GM21367 (cell line): ENCODE data around the gene LRRN3.

ENCODE experiments used
- ATAC-seq: cut with Tn5 transposase; IDR thresholded peaks from one replicate; pipeline ENCODE4 v1.9.1; 2021; ENCODE audit not compliant: unreplicated experiment

LRRN3 gene

DNA sequence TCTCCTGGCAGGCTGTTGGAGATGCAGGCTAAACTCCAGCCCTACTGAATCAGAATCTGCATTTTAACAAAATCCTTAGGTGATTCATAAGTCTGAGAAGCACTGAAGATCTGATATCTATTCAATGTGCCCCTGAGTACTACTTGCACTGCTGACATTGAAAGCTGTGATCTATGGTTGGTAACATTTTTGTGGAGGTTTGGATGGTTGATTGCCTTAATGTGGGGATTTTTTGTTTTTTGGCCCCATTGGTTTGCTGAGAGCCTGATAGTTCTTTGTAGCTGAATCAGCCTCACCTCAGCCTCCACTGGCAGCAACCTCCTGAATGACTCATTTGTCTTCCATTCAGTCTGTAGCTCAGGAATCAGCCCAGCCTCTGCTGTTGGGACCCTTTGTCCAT, 14.7 kb upstream of the LRRN3 start:
- ATAC-seq: no peak

DNA sequence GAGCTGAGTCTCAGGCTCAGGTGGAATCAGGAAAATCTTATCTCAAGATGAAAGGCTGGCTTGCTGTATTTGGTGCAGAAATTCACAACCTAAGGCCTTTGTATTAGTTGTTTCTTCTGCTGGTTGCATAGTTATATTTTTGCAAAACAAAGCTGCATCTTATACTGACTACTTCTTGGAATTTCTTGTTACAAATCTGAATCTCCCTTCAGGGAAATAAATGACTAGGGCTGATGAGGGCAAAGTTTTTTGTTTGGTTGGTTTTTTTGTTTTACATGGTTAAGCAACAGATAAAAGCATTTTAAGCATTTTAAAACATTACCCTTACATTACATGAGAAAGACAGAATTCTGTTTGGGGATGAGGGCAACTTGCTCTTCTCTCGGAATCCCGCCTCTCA, 13.9 kb upstream of the LRRN3 start:
- no peak for ATAC-seq

DNA sequence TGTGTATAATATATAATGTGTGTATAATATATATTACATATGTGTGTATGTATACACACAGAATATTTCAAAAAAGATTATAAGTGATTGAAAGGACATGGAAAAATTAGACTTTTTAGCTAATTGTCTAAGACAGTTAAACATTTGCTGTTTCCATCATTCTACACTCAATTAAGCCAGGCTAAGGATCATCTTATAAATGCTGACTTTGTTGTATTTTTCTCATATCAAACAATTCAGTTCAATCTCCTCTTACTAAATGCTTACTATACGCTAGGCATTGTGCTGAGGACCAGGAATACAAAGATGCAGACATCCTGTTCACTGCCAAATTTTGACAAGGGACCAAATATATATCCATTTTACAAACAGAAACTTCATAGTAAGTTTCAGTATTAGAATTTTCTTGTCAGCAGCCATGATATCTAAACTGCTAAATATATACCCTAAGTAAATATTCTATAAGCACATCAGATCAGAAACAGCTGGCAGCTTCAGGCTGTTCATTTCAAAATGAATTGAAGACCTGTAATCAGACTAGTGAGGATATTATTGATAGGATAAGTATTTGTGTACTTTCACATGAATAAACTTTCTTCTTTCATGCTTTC, 10.3 kb upstream of the LRRN3 start:
- no peak for ATAC-seq

DNA sequence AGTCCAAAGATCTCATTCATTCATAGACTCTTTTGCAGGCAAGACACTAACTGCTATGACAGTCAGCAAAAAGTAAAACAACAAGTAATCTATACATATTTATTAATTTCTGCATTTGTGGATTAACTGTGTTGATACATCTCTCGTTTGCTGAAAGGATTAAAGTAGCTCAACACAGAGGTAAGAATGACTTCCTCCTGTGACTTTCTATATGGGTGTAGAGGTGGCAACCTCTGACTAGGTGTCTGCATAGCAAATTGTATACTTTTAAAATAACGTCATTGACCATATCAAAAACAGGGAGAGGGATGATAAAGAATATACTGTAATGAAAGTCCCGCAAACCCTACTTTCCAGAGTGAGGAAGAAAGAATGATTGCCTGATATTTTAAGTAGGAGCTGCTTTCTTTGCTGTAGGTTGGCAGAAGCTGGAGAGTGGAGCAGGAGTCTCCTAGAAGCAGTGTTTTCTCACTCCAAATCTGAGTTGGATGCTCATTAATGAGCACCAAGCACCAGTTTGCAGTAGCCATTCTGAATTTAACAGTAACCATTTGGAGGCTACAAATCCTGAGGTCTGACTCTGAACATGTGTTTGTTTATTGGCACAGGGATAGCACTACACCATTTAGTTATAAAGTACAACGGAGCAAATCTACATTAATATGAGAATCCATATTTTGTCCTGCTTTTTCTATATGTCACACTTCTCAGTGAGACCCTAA, 9.2 kb upstream of the LRRN3 start:
- no peak for ATAC-seq

DNA sequence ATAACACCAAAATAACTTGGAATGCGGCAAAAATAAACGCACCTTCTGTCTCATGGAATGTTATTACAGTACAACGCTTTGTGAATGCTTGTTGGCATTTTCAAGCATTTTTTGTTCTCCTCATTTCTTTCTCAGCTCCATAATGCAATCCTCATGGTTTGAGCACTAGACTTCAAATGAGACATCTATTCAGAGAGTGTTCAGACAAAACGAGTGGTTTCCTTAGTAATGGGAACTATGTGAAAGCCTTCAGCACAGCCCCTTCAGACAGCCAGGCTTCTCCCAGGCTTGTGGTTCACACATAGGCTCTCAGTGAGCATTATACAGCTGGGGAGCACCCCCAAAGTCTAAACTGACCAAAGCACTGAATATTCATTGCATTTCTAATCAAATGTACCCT, 8.6 kb upstream of the LRRN3 start:
- no peak for ATAC-seq

DNA sequence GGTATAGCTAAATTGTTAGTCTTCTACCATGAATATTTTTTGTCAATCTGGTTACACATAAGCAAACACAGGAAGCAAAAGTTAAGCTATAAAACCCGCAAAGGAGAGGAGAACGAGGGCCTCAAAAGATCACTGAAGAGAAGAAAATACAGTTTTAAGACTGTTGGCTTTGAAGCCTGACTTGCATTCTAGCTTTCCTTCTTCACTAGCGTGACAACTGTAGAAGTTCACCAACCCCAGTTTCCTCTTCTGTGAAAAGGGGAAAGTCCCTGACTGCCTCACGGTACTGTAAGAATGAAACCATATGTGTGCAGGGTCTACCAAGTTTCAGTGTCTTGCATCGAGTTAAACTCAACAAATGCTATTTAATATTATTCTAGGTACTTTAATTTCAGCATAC, 7.5 kb upstream of the LRRN3 start:
- peak; percentile 98 for ATAC-seq

DNA sequence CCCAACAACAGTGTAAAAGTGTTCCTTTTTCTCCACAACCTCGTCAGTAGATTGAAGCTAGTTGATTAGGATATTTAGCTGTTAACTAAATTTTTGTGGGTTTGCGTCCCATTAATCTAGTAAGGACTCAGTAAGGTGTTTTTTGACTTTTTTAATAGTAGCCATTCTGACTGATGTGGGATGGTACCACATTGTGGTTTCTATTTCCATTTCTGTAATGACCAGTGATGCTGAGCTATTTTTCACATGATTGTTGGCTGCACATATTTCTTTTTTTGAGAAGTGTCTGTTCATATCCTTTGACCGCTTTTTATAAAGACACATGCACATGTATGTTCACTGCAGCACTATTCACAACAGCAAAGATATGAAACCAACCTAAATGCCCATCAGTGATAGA, 5.6 kb upstream of the LRRN3 start:
- no peak for ATAC-seq

DNA sequence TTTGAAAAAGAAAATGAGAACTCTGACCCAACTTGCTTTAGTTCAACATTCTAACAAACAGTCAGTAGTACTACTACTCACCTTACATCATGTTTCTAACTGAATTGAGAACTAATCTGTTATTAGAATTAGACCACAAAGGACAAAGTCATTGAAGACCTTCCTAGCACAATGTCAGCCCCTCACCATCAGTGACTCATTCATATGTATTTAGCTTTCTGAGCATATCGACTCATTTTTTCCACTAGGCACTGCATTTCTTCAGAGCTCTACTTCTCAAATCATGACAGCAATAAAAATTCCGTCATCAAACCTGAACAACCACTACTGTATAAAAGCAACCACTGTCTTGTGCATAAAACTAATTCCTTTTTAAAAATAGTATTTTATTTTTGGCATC, 4.4 kb upstream of the LRRN3 start:
- no peak for ATAC-seq

DNA sequence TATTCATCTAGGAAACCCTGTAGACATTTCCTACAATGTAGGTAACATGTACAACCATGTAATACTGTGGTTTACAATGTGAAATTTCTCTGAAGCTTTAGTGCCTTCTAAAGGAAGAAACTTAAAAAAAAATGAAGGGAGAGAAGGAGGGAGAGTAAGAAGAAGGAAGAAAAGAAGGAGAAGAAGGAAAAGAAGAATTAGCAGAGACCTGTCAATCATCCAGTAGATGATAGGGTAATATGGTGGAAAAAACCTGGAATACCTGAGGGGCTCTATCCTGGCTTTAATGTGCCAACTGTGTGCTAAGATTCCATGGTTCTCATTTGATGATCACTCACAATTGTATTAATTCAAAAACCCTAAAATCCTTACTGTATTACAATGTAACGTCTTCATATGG, 2.6 kb upstream of the LRRN3 start:
- no peak for ATAC-seq

DNA sequence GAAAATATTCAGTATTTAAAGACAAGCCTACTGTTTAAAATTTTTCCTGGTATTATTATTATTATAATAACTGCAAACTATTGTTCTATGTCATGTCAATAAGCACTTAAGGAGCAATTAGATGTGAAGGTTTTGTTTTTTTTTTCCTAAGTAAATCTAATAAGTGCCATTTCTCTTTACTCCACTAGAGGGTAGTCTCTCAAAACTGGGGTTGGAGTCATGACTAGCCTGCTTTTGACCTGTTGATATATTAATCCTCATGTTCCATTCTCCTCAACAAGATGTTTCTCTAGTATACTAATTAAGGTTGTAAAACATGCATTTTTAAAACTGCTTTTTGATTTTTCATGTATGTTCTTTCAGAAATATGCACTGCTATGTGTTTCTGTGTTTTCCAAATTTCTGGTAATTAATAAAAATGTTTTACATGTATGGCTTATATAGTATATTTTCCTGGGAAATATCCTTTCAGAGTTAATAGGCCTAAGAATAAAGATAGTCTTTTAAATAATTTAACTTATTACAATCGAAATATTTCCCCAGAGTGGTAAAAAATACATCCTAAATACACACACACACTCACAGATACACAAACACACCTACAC, 1.0 kb upstream of the LRRN3 start:
- ATAC-seq: peak; percentile 47

DNA sequence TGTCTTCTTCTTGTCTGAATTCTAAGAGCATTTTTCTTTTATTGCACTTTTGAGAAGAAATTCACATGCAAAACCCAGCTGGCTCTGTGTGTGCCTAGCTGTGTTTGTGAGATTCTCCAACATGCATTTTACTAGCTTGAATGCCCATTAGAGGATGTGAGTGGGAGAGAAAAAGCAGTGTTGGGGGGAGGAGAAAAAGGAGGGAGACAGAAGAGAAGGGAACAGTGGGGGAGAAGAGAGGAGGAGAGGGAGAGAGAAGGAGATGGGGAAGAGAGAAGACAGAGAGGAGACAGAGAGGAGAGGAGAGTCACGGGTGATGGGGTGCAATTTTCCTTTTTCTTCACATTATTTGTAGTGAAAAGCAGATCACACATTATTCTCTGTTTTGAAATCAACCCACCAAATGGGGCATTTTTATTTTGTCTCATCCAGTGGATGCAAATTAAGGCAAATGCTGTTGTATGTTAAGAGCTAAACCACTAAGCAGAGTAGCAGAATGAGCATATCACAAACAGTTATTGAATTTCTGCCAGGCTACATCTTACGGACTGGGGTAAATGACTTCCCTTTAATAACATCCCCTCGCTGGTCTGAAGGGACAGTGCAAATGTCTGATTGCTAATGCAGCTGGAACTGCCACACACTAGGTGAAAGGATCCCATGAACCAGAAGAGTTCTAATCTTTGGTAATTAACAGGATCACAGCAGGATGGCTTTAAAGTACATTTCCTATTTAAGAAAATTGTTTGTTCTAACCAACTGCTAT, 849 bp downstream of the LRRN3 start:
- no peak for ATAC-seq

DNA sequence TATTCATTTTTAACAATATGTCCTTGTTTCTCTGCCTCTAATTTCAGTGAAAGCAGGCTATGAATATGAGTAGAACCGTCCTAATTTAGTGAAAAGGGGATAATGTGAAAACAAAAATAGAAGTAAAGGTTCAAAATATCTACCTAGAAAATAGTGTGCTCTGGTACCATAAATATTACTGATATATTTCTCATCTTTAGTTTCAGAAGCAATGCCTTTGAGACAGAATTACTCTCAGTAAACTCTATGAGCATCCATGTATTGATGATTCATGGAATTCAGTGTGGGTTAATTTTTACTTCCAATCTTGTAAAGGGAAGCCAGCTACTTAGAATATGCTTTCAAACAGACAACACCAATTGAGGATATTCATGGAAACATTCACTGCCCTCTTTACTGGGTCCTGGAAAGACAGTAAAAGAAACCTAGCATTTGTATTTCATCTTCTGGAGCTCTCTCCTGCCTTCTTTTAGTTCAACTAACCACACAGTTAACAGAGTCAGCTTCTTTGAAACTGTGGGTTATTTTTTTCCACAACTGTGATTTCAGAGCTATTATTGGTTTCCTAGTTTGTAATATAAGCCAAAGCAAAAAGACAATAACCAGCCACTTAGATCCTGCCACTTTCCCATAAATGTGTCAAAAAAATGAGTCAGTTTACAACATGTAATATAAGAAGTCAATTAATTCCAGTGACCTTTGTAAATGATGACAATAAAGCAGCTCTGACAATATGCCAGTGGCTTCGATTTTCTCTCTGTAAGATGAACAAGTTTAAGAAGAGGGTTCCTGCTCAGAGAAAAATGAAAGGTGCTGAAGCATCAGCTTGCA, 1.7 kb downstream of the LRRN3 start:
- peak; percentile 44 for ATAC-seq

DNA sequence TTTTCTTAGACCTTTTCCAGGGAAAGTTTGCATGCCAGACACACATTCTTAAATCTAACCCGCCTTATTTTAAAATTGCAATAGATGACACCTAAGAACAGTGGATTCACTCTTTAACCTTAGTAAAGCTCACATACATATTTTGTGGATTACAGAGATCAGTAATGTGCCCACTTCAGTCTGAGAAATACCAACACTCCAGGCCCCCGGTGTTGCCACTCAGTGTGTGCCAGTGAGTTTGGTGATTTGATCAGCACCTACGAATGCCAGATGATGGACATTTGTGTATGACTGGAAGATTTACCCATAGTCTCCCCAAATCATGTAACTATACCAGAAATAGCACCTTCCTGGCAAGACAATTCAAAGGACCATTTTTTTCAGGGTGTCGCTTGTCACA, 2.6 kb downstream of the LRRN3 start:
- ATAC-seq: no peak

DNA sequence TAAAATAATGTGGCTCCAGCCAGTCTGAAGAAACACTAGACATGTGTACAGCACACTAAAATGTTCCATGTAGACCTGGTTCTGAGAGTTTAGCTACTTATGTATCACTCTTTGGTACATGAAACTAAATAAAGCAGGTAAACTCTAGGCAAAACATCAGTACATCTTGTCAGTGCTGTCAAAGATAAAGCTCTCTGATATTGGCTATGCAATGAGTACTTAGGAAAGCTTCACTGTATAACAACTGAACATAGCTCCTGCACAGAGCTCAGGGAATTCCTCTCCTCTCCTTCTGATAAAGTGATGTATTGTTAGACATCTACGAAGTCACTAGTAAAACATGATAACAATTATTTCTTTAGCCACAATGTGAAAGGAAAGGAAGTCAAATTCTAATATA, 3.5 kb downstream of the LRRN3 start:
- no peak for ATAC-seq

DNA sequence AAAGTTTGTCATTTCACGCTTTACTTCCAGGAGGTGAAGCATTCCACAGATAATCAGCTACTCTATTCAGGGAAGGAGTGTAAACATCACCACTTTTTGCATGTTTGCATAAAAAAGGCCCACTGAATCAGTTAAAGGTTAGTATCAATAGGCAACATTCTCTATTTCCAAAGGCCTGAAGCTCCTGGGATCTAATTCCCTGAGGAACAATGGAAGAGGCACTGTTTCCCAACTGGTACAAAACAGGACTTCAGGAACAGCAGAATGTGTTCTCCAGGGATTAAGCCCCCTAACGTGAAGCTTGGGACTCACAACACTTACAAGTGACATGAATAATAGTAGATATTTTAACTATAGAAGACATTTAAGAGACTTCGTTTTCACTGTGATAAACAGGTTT, 6.1 kb downstream of the LRRN3 start:
- ATAC-seq: no peak

DNA sequence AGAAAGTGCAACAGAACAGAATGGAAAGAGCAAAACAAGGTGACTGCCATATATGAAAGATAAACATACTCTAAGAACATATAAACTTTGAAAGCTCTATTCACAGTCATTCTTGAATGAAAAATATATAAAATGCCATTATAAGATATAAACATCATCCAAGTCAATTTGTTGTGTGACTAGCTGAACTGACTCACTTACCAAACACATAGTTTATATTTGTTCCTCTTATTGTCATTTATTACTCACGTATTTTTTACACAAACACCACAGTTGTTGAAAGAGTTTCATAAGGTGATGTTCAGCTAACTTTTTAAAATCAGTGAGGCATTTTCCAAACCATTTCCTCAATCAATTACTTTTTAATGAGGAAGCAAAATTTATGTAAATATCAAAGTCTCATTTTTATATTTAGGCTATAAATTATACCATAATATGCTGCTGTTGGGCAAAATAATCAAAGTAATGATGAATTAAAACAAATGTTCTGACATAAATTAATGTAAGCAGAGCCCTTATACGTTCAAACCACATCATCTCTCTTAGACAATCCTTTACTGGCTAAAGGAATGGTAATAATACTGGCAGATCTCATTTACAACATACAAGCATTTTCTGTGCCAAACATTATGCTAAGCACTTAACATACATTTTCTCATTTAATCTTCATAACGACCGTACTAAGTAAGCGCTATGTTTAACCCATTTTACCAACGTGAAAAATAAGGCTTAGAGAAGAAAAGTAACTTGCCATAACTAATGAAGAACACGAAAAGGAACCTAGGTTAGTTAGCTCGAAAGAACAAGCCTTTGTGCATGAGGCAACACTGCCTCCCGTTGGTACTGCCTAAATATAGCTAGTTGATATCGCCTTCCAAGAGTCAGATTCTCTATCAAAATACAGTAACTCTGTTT, 7.3 kb downstream of the LRRN3 start:
- ATAC-seq: peak; percentile 86

DNA sequence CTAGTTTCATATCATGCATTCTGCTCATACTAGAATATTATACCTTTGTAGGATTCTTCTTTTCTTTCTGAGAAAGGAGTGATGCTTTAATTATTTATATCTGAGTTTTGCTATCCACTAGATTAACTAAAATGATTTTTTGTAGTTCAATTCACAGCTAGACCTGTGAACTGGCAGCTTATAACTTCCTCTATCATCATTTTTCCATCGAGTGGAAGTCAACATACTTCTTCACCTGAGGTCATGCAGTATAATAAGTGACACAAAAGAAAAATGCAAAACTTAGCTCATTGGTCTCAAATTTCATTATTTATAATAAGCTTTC, 8.0 kb downstream of the LRRN3 start:
- no peak for ATAC-seq

DNA sequence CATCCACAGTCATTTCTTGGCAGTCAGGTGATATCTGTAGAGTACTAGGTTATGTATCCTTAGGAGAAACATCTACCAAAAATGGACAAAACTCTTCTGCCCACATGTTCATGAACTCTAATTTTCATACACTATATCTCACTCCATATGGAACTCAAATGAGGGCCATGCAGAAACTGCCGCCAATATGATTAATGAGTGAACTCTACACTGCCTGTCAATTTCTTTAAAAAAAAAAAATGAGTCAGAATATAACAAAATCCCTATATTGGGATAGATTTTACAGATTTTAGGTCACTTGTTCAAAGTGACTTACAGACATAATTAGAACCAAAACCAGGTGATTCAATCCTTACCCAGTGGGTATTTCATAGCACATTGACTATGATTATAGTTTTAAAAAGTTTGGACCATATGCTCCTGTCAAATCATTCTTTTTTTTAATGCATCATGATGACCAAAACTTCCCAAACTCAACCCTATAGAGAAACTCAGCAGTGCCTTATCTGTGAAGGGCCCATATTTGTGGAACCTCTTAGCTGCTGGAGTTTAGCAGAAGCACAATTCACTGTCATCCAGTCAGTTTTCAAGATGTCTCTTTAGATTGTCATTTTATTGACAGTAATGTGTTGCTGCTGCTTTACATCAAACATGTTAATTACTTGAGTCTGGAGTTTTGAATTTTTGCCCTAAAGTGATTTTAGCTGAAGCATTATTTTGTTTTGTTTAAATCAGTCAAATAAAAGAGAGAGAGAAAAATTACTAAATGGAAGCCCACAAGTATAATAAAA, 11.1 kb downstream of the LRRN3 start:
- ATAC-seq: no peak

DNA sequence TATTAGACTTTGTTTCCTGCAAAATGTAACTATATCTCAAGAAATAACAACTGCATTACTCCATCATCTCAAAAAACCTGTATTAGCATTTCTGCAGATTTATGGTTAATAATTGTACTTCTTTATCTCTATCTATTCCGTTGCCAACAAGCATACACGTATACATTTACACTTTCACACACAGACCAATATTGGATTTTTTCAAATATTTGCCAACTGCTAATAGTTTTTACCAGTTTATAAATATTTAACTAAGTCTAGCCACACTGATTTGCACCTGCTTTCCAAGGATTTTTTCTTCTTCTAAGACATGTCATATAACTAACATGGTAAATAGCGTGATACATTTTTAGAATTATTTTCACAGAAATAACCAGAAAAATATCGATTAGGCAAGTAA, 12.2 kb downstream of the LRRN3 start:
- ATAC-seq: no peak
